ENCODE measurements around the gene ITGB1BP2.
"Not testable (repeated sequence)": the region's sequence is repeated elsewhere in the genome, so short reads cannot be mapped to it uniquely, and the experiment has no call there.

Gene ITGB1BP2

DNA sequence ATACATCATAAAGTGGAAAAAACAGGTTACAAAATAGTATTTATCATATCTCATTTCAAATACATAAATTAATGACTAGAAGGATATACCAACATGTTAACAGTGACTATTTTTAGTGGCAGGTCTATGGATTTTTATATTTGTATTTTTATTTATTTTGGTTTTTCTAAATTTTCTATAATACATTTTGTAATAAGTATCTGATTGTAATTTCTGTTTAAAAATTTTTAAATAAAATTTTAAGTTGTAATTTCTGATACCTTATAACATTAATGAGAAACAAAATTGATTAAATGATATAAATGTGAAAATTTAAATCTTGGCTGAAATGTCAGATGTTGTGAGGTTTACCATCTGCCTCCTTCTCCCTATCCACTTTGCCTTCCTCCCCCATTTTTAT, 15.6 kb upstream of the ITGB1BP2 start:
- Histone ChIP-seq H3K27ac (no peak overlapping the region), H3K4me3 (ENCODE audit: low read depth, low read length) (peak overlapping the region; percentile 77), H3K27me3 (replicated peaks) (no peaks in the 10 kb centered on the region), H3K36me3 (replicated peaks) (peaks cover 3% of the 10 kb centered on the region)
- DNase-seq: no peak
- in situ Hi-C loops (cut with HindIII; ENCODE audit: low pct_ligation_motif_present, low sequenced_read_pairs): no loop called here
- TF ChIP-seq, protein P1, sequence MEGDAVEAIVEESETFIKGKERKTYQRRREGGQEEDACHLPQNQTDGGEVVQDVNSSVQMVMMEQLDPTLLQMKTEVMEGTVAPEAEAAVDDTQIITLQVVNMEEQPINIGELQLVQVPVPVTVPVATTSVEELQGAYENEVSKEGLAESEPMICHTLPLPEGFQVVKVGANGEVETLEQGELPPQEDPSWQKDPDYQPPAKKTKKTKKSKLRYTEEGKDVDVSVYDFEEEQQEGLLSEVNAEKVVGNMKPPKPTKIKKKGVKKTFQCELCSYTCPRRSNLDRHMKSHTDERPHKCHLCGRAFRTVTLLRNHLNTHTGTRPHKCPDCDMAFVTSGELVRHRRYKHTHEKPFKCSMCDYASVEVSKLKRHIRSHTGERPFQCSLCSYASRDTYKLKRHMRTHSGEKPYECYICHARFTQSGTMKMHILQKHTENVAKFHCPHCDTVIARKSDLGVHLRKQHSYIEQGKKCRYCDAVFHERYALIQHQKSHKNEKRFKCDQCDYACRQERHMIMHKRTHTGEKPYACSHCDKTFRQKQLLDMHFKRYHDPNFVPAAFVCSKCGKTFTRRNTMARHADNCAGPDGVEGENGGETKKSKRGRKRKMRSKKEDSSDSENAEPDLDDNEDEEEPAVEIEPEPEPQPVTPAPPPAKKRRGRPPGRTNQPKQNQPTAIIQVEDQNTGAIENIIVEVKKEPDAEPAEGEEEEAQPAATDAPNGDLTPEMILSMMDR (IDR thresholded peaks at IDR 0.05; ENCODE audit: low read depth, low read length, missing control alignments): no peak

DNA sequence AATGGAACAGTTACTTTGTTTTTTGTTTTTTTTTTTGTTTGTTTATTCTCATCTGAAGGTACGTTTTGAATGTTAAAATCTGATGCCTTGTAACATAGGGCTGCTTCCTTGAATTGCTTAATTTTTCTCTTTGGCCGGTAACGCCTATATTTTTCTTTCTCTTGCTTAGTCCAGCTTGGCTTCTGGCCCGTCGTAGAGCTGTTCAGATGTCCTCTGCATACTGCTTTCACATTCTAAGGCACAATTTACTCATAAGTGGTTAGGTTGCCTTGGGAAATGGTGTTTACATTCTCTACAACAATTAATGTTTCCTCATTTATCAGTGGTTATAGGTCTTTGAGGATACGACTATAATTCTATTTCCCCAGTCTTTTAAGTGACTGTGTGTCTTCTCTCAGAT, 10.2 kb upstream of the ITGB1BP2 start:
- Histone ChIP-seq H3K36me3 (replicated peaks) (peaks cover 31% of the 10 kb centered on the region), H3K27ac (no peak overlapping the region), H3K4me3 (ENCODE audit: low read depth, low read length) (no peak overlapping the region), H3K27me3 (replicated peaks) (no peaks in the 10 kb centered on the region)
- TF ChIP-seq, protein P1 (IDR thresholded peaks at IDR 0.05; ENCODE audit: low read depth, low read length, missing control alignments): no peak
- DNase-seq: no peak
- in situ Hi-C loops (cut with HindIII; ENCODE audit: low pct_ligation_motif_present, low sequenced_read_pairs): no loop called here

DNA sequence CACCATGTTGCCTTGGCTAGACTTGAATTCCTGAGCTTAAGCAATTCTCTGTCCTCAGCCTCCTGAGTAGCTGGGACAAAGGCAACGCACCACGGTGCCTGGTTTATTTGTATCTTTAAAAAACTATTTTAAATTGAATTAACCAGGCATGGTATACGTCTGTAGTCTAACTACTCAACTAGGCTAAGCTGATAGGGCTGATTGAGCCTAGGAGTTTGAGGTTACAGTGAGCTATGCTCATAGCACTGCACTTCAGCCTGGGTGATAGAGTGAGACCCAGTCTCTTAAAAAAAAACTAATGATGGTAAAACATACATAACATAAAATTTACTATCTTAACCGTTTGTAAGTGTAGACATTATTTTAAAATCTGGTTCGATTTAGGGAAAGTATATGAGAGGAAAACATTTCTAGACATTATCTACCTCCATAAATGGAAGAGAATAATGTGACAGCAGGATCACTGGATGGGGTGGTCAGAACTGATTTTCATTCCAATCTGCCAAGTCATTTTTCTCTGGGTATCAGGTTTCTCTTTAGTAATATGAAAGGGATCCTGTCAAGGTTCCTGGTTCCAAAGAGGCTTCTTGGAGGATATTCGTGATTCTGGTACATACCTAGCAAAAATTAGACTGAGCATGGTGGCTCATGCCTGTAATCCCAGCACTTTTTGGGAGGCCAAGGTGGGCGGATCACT, 8.7 kb upstream of the ITGB1BP2 start:
- H3K36me3 ChIP-seq (replicated peaks): peaks cover 44% of the 10 kb centered on the region
- in situ Hi-C loops (cut with HindIII; ENCODE audit: low pct_ligation_motif_present, low sequenced_read_pairs): no loop called here
- H3K27ac ChIP-seq: peak overlapping the region; percentile 42
- H3K27me3 ChIP-seq (replicated peaks): no peaks in the 10 kb centered on the region
- H3K4me3 ChIP-seq (ENCODE audit: low read depth, low read length): no peak overlapping the region
- TF ChIP-seq, protein P1 (IDR thresholded peaks at IDR 0.05; ENCODE audit: low read depth, low read length, missing control alignments): no peak
- DNase-seq: peak; percentile 40

DNA sequence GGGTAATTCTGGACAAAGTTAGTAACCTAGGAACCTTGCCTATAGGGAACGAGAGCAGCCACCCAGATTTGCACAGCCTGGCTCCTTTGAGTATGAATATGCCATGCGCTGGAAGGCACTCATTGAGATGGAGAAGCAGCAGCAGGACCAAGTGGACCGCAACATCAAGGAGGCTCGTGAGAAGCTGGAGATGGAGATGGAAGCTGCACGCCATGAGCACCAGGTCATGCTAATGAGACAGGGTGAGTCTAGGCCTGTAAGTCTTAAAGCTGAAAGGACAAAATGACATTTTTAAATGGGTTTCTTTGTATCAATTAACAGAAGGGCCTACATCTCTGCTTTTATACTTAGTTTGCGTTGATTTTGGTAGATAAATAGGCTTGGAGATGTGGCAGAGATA, 4.7 kb upstream of the ITGB1BP2 start:
- TF ChIP-seq, protein P1 (IDR thresholded peaks at IDR 0.05; ENCODE audit: low read depth, low read length, missing control alignments): no peak
- Histone ChIP-seq H3K27me3 (replicated peaks) (no peaks in the 10 kb centered on the region), H3K36me3 (replicated peaks) (peaks cover 66% of the 10 kb centered on the region), H3K4me3 (ENCODE audit: low read depth, low read length) (no peak overlapping the region), H3K27ac (no peak overlapping the region)
- no peak for DNase-seq
- in situ Hi-C loops (cut with HindIII; ENCODE audit: low pct_ligation_motif_present, low sequenced_read_pairs): no loop called here

- in situ Hi-C loops (cut with HindIII; ENCODE audit: low pct_ligation_motif_present, low sequenced_read_pairs): no loop called here
- DNase-seq: no peak
- TF ChIP-seq, protein P1 (IDR thresholded peaks at IDR 0.05; ENCODE audit: low read depth, low read length, missing control alignments): no peak
- Histone ChIP-seq H3K4me3 (ENCODE audit: low read depth, low read length) (no peak overlapping the region), H3K36me3 (replicated peaks) (peaks cover 65% of the 10 kb centered on the region), H3K27ac (no peak overlapping the region), H3K27me3 (replicated peaks) (no peaks in the 10 kb centered on the region)
These were observed 3.4 kb upstream of the ITGB1BP2 start for GRCh38 chrX:71298119-71298518.

DNA sequence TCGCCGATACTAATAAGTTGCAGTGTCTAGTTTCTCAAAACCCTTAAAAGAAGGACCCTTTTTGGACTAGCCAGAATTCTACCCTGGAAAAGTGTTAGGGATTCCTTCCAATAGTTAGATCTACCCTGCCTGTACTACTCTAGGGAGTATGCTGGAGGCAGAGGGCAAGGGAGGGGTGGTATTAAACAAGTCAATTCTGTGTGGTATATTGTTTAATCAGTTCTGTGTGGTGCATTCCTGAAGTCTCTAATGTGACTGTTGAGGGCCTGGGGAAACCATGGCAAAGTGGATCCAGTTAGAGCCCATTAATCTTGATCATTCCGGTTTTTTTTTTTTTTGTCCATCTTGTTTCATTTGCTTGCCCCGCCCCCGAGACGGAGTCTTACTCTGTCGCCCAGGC, 1.5 kb upstream of the ITGB1BP2 start:
- H3K27me3 ChIP-seq (replicated peaks); H3K4me3 ChIP-seq (ENCODE audit: low read depth, low read length); H3K27ac ChIP-seq; in situ Hi-C loops (cut with HindIII; ENCODE audit: low pct_ligation_motif_present, low sequenced_read_pairs); DNase-seq: not testable (repeated sequence)
- peaks cover 53% of the 10 kb centered on the region for H3K36me3 ChIP-seq (replicated peaks)

- peaks cover 50% of the 10 kb centered on the region for H3K36me3 ChIP-seq (replicated peaks)
- in situ Hi-C loops (cut with HindIII; ENCODE audit: low pct_ligation_motif_present, low sequenced_read_pairs); H3K4me3 ChIP-seq (ENCODE audit: low read depth, low read length); H3K27ac ChIP-seq; H3K27me3 ChIP-seq (replicated peaks); DNase-seq: not testable (repeated sequence)
These were observed 1.1 kb upstream of the ITGB1BP2 start for GRCh38 chrX:71300495-71300894.

All from brain microvascular endothelial cell (primary cell).